HG02870 (cell line): Measurements from ENCODE around the gene LDHAL6A.
"Not testable (repeated sequence)": the region's sequence is repeated elsewhere in the genome, so short reads cannot be mapped to it uniquely, and the experiment has no call there.

ENCODE experiments used
- ATAC-seq: cut with Tn5 transposase; IDR thresholded peaks from one replicate; pipeline ENCODE4 v1.9.1; 2021; ENCODE audit warnings: mild to moderate bottlenecking, moderate library complexity; ENCODE audit not compliant: unreplicated experiment

Gene LDHAL6A

GRCh38 chr11:18455686-18456372 lies at the start of gene LDHAL6A:
Gene LDHAL6A (plus strand): TSS chr11:18455856. CDS start chr11:18456681, 825 bp downstream.
- ATAC-seq = no peak

GRCh38 chr11:18407400-18407799 lies 48.3 kb upstream of the LDHAL6A start:
- not testable (repeated sequence) for ATAC-seq

- ATAC-seq = no peak
Measured at GRCh38 chr11:18408558-18409291, 46.9 kb upstream of the LDHAL6A start.

- ATAC-seq = no peak
Measured at GRCh38 chr11:18416459-18416858, 39.2 kb upstream of the LDHAL6A start.

- ATAC-seq = no peak
Measured at GRCh38 chr11:18419040-18419439, 36.6 kb upstream of the LDHAL6A start.

GRCh38 chr11:18420067-18420466 lies 35.6 kb upstream of the LDHAL6A start:
- ATAC-seq = no peak

- ATAC-seq = no peak
Measured at GRCh38 chr11:18427240-18427639, 28.4 kb upstream of the LDHAL6A start.

GRCh38 chr11:18429332-18429731 lies 26.3 kb upstream of the LDHAL6A start:
- ATAC-seq = no peak

- ATAC-seq = no peak
Measured at GRCh38 chr11:18438691-18439090, 17.0 kb upstream of the LDHAL6A start.

- no peak for ATAC-seq
Measured at GRCh38 chr11:18449251-18449650, 6.4 kb upstream of the LDHAL6A start.

- no peak for ATAC-seq
Measured at GRCh38 chr11:18452927-18453326, 2.7 kb upstream of the LDHAL6A start.

- ATAC-seq = no peak
Measured at GRCh38 chr11:18457450-18457849, 1.8 kb downstream of the LDHAL6A start.

- ATAC-seq = no peak
Measured at GRCh38 chr11:18459634-18460033, 4.0 kb downstream of the LDHAL6A start.

GRCh38 chr11:18461909-18462308 lies 6.3 kb downstream of the LDHAL6A start:
- ATAC-seq = no peak

GRCh38 chr11:18463439-18463838 lies 7.8 kb downstream of the LDHAL6A start:
- no peak for ATAC-seq

GRCh38 chr11:18466402-18466801 lies 10.7 kb downstream of the LDHAL6A start:
- ATAC-seq = no peak

GRCh38 chr11:18468059-18468458 lies 12.4 kb downstream of the LDHAL6A start:
- no peak for ATAC-seq

GRCh38 chr11:18468961-18469360 lies 13.3 kb downstream of the LDHAL6A start:
- peak; percentile 48 for ATAC-seq

GRCh38 chr11:18471995-18472394 lies 16.3 kb downstream of the LDHAL6A start:
- ATAC-seq = peak; percentile 82

- no peak for ATAC-seq
Measured at GRCh38 chr11:18472587-18472986, 16.9 kb downstream of the LDHAL6A start.

GRCh38 chr11:18479063-18479462 lies 23.4 kb downstream of the LDHAL6A start:
- ATAC-seq = no peak

- peak; percentile 94 for ATAC-seq
Measured at GRCh38 chr11:18485913-18486528, 30.4 kb downstream of the LDHAL6A start.
